Measurements from ENCODE around the gene EVI5.

EVI5 gene

DNA sequence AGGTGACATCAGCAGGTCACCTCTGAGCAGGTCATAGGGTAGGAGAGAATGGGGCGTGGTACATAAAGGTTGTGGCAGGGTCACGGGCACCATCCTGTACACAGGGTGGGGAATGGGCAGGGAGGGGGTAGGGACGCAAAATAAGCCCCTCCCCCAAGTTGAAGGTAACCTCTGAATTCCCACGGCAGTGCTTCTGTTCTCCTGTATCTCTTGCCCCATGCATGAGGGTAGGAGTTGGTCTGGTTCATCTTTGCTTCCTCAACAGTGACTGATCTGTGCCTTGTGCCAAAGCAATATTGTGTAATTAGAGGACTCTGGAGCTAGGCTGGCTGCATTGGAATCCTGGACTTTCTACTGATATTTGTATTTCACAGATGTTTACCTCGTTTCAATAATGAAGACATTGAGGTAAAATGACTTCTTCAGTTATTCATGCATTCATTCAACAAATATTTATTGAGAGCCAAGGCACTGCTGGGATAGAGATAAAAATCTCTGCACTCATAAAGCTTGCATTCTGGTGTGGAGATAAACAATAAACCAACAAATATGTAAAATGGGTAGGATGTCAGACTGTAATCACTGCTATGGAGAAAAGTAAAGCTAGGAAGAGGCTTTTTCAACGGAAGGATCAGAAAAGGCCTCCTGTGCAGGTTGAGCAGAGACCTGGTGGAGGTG is 279.8 kb downstream of the EVI5 start:
- peak; percentile 20 to 50 for DNase-seq

DNA sequence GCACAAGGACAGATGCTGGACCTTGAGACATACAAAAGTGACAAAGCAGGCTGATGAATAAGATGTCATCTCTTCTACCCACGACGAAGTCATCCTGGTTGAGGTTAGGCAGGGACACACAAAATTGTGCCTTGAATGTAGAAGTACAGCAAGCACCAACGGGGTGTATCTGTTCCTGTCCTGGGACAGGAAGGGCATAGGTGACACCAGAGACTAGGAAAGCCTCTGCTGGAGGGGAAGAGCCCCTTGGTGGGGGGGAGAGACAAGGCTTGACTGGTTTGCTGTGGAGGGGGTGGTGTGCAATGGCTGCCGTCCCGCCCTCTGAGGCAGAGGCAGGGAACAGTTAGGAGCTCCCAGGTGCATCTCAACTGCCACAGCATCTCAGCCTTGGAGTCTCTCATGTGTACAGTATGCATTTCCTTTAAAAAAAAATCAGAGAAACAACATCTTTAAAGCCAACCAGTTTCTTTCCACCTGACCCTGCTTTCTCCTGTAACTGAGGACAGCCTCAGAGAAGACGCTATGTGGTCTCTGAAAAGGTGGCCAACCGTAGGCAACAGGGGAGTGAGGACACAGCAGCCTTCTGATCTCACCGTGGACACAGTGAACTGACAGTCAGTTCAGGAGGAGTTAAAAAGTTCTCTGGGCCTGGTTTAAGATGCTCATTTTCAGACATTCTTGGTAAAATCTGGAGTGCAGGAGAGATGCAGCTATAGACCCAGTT is 280.5 kb downstream of the EVI5 start:
- peak in 1 of 2 donors; percentile 56 for DNase-seq

DNA sequence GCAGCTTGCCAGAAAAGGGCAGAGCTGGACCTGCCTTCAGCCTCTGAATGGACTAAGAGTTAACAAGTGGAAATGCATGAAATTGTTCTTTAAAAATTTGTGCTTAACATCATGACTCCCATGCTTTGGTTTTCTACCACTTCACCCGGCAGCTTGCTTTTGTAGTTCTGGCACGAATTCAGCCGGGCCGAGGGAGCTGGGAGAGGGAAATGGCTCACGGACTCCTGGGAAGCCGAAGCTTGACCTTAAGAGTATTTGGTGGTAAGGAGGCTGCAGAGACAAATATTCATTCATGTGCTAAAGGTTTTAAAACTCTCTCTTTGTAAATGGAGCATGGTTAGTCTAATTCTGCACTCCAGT is 281.0 kb downstream of the EVI5 start:
- DNase-seq, result no peak

DNA sequence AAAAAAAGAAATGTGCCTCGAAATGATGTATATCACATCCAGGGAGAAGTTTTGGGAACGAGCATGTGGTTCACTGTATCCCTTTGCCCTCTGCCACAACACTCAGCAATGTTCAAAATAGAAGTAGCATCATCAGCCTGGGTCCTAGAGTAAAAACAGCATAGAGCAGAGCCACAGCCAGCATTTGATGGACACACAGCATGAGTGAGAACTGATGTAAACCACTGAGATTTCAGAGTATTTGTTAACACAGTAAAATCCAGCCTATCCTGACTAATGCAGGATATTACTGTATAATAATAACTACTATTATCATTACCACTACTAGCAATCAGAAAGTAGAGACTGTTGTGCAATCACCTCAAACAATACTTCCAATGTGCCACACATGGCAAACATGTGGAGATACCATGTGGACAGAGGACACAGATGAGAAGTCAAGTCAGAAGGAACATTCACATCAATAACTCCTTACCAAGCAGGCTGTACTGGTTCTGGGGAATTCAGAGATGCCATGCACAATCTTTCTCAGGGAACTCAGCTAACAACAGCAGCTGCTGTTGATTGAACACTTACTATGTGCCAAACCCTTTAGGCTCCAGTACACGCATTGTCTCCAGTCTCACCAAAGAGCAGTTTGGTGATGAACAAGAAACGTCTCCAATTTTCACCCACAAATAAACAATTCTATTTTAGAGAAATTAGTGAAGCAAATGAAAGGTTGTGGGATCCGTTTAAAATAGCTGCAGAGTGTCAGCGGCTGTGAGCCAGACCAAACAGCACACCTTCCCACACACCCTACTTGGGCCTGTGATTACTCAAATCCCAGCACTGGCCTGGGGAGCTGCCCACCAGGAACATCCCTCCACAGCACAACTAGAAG is 281.6 kb downstream of the EVI5 start:
- DNase-seq, result no peak

DNA sequence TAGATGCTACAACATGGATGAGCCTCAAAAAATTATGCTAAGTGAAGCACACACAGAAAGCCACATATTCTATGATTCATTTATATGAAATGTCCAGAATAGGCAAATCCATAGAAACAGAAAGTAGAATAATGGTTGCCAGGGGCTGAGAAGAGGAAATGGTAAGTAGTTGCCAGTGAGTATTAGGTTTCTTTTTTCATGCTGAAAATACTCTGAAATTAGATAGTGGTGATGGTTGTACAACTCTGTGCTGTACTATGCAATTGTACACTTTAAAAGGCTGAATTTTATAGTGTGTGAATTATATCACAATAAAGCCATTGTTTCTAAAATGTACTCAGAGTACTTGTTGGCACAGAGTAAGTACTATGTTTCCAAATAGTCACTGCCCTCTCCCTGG is 282.7 kb downstream of the EVI5 start:
- DNase-seq, result no peak

DNA sequence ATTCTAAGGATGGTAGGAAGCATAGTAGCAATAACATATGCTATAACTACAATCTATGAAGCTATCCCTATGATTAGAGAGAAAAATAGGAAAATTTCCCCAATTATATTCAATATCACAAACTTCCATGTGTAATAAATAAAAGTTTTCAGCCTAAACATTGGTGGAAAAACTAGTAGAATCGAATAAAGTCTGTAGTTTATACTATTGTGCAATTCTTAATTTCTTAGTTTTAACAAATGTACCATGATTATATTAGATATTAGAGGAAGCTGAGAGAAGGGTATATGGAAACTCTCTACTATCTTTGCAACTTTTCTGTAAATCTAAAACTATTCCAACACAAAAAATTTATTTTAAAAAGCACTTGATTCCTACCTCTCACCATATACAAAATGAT is 284.4 kb downstream of the EVI5 start:
- no peak for DNase-seq

DNA sequence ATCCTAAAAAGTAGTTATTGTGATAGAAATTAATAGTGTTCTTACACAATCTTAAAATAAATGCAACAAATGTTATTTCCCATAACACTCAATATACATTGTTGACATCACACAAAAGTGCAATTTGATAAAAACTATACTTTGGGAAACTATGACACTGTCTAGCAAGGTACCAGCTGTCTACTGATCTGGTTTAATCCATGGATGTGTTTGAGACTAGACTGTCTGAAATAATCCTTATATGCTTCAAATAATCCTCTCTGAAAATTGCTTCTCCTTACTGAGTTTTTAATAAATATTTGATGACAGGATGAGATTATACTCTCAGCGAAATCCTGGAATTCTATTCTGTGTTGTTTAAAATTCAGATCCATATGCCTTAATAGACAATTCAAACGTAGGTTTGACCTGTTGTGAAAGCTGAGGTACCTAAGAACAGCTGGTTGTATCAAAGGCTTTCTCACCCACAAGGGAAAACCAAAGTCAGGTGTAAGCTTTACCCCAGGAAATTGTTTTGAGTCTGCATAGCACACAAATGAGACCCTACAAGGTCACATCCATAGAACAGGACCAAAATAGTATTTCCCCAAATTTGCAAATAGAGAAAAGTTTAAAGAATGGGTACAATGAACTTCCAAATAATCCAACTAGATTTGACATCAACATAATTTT is 289.4 kb downstream of the EVI5 start:
- DNase-seq, result no peak

DNA sequence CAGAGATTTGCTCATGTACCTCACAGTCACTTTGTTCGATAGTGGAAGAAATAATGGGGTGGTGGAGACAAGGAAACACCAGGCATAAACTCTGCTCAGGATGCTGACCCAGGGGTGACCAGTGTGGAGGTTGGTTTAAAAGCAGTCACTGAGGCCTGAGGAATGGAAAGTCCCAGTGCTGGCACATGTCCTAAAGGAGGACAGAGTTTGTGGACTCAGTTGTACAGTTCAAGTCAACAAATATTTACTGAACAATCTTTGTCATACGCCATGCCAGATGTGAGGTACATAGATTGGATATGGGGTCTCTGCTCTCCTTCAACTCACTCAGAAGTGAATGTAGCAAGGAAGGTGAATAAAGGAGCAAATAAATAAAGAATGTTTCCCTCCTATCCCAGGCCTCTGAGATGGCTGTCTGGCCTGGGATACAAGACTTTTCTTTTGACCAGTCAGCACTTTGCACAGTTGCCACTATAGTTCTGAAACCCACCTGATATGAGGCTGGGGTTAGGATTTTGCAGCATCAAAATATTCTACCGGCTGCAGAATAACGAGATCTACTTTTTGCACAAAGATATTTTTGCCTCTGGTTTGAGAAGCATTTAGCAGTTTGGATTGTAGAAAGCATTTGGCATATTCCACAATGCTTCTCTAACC is 290.3 kb downstream of the EVI5 start:
- DNase-seq, result no peak

DNA sequence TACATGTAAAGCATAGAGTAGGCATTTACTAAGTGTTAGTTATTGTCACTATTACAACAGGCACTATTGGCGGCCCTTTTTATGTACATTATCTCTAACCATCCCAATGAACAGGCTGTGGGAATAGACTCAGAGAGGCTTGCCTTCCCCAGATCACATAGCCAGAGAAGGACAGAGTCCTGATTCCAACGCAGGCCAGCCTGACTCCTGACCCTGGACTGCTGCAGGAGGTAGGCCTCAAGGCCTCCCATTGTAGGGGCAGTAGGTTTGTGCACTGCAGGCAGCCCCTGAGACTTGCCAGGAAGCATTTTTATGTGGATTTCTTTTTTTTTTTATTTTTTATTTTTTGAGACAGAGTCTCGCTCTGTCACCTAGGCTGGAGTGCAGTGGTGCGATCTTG is 291.8 kb downstream of the EVI5 start:
- no peak for DNase-seq

DNA sequence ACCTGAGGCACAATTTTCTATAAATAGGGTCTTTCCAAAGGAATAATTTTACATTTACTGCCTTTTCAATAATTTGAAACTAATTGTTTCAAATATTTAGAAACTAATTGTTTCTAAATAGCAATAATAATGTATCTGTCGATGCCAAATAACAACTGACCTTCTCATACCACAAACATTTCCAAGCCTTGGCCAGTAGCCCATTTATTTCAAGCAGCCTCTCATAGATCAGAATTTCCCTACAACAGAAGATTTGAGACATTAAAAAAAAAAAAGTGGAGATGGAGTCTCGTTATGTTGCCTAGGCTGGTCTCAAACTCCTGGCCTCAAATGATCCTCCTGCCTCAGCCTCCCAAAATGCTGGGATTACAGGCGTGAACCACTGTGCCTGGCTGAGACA is 296.1 kb downstream of the EVI5 start:
- DNase-seq, result no peak

DNA sequence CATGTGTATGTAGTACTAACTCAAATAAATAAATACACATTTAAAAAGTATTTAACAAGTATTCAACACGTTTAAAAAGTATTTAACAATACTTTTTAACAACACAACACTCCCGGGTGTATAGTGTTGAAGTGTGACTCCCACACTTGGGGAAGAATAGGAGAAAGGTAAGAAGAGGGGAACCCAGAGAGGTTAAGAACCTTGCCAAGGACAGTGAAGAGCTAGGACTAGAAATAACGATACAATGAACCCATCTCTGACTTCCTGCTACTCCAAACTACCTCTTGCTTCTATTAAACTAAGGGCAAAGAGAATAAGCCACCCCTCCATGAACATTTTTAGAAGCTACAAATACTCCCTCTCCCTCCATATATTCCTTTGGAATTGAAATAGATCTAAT is 296.5 kb downstream of the EVI5 start:
- no peak for DNase-seq

DNA sequence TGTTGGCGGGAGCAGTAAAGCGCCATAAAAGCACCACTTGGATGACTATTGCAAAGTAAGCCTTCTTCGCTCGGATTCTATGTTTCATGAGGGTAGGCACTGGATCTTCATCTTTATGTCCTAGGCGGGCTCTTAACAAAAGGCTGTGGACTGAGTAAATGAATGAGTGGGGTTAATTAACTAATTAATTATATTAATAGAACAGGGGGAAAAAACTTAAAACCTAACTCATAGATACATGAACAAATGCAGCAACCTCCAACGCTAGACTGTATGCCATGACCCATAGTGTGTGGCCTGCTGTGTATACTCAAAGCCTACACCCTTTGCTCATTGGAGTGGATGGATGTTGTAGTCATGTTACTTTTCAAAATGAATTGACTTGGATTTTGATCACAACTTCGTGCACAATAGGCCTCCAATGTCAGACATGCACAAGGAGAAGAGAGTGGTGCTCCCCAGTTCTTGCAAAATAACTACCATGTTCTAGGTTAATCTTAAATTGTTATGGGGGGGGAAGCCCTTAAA is 297.8 kb downstream of the EVI5 start:
- no peak for DNase-seq

DNA sequence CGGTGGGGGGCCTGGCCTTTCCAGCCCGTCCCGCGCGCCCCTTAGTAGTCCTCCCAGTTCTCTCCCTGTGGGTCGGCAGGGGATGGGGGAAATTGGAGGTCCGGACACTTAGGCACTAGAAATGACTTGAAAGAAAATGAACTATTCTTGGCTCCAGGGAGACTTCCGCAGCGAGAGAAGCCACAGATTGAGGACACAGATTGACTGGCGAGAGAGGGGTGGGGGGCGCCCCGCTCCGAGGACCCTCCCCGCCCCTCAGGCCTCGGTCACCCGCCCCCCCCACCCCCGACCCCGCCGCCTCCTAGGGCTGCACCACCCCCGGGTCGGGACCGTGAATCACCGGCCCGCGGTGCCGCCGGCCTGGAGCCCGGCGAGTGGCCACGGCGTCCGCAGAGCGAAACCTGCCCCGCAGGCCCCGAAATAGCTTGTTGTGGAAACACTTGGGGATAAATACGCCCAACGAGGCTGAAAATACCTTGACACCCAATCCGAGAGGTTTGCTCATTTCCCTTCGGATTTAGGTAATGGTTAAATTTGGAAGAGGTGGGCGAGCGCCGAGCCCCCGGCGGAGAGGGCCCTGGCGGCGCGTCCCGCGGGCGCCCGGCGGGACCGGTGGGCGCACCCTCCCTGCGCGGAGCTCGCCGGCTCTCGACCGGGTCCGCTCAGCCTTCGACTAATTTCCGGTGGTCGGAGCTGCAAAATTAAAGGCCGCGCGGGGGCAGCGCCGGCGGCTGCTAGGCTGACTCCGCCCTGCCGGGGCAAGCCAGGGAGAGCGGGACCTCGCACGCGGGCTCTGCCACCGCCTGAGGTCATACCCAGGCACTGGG is 298.4 kb downstream of the EVI5 start, which contains the start of gene GFI1:
TSS of gene GFI1 (minus strand) at position 675 of the 827 bp plus-strand sequence. CDS start 3,438 bp downstream, outside the sequence.
- peak; percentile 62 to 77 for DNase-seq

DNA sequence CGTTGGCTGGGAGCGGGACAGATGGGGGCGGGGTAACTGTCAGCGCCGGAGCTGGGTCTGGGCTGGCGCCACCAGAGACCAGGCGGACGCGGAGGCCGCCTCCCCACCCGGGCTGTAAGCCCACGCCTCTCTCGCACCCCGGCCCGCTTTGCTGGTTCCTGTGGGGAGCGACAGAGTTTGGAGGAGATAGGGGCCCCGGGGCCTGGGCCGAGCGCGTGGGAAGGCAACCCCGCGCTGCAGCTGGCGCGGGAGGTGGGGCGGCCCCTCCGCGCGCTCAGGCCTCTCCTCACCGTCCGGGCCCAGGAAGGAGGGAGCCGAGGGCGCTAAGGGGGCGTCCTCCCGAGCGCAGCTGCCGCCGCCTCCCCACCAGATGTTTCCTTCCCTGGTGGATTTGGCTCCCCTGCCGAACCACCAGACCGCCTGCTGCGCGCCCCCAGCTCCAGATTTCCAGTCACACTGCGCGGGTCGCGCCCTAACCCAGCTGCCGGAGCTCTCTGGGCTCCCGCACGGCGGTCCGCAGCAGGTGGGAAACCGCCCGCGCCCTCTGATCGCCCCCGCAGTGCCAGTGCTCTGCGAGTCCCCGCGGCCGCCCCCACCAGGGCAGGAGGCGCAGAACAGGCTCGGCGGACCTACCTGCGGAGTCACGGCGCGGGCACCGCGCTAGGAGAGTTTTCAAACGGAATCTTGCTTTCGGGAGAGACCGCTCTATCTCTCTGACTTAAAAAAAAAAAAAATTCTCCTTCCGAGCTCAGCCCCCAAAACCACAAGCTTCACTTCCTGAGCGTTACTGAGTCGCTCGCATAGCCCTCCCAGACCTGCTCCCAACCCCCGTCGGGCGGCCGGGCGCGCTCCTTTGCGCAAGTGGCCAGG is 299.3 kb downstream of the EVI5 start:
- peak; percentile 26 to 50 for DNase-seq

DNA sequence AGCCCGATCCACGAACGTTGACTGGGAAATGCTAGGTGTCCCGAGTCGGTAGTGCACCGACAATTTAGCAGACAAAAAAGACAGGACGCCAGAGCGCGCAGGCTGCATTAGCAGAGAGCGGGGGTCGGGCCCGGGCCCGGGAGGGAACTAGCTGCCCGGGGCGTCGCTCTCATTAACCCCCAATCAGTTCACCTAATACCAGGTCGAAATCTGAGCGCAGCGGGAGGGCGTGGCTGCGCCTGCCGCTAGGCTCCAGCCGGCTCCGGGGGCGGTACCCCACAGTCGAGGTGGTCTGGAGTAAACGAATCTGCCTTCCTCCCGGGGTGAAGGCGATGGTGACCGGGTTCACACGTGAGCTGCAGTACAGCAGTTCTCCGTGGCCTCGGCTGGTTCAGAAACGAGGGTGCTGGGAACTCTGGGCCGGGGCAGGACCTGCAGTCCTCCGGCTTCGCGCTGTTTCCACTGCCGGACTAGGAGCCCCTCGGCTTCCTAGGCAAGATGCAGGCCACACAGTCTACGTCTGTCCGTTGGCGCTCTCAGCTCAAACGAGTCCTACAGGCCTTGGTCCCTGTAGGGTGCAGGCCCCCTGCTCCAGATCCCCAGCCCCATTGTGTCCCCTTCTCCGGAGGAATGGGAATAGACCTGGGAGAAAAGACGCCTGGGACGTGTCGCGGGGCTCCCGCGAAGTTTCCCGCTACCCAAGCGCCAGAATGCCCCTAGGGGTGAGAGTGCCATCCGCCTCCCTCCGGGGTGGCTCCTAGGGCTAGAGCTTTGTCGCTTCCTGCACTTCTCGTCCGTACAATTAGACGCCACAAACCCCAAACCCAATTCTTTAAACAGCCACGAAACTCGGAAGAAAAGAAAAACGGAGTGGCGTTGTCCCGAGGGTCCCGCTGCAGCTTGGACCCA is 300.2 kb downstream of the EVI5 start:
- DNase-seq, result peak in 1 of 2 donors; percentile 31

DNA sequence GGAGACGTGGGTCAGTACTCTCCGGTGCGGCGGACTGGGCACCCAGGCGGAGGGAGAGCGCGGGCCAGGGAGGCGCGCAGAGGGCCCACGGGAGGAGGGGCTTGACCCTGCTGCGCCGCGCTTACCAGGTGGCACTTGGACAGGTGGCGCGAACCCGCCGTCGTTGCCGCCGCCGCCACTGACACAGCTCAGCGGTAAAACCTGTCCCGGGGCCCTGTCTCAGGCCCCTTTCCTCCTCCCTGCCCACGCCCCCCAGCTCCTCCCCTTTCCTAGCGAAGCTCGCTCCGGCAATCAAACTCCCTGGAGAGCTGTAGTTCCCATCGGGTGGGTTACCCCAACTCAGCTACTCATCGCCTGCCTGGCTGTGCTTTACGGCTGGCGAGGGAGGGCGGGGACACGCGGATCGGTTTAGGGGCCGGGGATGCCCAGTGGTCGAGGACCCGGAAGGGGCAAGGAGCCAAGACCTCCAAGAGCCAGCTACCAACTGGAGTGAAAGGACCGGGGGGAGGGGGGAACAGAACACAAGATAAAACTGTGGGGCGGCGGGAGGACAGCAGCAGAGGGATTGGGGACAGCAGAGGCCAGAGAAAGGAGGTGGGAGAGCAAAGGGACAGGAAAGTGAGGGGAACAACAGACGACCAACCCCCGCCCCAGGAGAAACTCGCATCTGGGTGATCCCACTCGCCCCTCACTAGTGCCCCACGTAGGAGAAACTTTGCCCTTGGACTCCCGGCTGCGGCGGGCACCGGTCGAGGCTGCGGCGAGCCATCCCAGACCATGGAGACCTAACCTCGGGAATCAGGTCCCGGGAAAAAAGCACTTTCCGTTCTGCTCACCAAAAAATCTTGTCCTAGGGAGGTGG is 301.1 kb downstream of the EVI5 start:
- DNase-seq, result peak in 1 of 2 donors; percentile 27

DNA sequence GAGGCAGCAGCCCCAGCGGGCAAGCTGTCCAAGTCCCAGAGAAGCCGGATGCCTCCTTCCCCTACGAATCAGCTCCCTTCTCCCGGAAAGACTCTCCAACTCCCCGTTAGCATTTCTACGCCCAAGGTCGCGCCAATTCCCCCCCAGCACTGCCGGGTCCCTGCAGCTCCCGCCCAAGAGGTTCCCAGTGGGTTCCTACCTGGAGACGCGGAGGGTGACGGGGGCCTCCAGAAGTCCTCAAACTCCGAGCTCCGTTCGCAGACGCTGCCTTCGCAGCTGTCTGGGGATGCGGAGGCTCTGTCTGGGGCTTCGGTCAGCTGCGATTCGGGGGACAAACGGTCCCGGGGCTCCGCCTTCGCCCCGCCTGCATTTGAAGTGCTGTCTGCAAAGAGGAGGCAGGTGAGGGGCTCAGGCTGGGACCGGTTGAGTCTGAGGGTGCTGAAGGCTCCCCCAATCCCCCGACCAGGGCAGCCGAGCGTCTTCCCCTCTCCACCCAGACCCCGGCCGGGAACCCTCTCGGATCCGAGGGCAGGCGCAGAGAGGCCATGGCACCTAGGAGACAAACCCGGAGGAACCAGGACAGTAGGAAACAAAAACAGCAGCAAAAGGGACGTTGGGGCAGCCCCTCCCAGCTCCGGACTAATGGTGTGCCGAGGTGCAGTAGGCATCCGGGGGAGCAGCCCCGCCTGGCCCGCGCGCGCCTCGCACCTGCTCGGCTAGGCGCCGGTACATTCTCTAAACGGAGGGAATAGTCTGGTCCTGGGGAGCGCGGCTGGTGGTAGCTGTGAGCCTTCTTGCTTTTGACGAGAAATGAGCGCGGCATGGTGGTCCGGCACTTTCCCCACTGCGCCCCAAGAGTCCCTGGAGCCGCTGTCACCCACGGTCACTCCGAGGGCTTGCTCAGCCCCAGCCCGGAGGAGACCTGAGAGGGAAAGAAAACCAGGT is 302.0 kb downstream of the EVI5 start:
- peak in 1 of 2 donors; percentile 23 for DNase-seq
